ENCODE data around the gene MAP2K7.
"Not testable (repeated sequence)": the region's sequence is repeated elsewhere in the genome, so short reads cannot be mapped to it uniquely, and the experiment has no call there.

Gene MAP2K7

GRCh38 chr19:7907122-7907521 is 3.4 kb downstream of the MAP2K7 start:
- no peak for DNase-seq (ENCODE audit: low read depth in 2 of 3, low spot score in 2 of 3)

- DNase-seq (ENCODE audit: low read depth in 2 of 3, low spot score in 2 of 3) = no peak
These were observed 3.9 kb downstream of the MAP2K7 start for GRCh38 chr19:7907544-7907943.

DNA sequence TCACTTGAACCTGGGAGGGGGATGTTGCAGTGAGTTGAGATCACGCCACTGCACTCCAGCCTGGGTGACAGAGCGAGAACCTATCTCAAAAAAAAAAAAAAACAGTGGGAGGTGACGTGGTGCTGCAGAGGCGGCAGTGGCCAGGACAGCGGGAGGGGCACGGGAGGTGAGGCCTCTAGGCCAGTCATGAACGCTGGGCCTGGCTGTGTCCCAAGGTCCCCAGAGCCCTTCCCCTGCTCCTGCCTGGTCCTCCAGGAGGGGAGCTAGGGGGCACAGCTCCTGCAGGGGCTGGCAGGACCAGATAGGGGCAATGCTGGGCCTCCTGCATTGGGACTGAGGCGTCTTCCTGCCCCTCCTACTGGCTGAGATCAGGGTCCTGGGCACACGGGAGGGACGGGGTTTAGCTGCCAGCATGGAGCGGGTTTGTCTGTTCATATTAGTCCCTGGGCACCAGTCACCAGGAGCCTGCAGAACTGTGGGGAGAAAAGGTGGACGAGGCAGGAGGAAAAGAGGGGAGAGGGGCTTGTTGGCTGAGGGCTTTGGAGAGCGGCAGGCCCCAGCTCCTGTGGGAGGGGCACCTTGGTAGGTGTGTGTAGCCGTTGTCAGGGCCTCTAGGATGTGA is 4.5 kb downstream of the MAP2K7 start:
- no peak for DNase-seq (ENCODE audit: low read depth in 2 of 3, low spot score in 2 of 3)

GRCh38 chr19:7908742-7909461 is 5.2 kb downstream of the MAP2K7 start:
- no peak for DNase-seq (ENCODE audit: low read depth in 2 of 3, low spot score in 2 of 3)

DNA sequence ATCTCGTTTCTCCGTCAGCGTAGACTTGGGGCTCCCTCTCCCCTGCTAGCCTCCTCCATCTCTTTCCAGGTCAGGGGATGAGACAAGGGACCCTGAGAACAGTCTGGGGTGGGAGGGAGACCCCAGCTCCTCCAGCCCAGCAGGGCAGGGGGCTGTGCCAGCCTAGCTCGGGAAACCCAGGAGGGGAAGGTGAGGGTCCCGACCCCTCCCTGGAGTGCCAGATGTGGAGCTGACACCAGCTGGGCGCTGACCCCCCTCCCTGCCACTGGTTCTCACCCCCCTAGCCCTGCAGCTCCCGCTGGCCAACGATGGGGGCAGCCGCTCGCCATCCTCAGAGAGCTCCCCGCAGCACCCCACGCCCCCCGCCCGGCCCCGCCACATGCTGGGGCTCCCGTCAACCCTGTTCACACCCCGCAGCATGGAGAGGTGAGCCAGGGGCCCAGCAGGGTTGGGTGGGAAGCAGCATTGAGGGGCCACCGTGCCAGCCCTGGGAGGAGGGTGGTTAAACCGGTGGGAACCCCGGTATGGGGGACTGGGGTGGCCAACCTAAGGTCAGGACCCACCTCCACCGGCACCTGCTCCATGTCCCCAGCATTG is 5.9 kb downstream of the MAP2K7 start:
- no peak for DNase-seq (ENCODE audit: low read depth in 2 of 3, low spot score in 2 of 3)

GRCh38 chr19:7910321-7911161 is 6.9 kb downstream of the MAP2K7 start:
- no peak for DNase-seq (ENCODE audit: low read depth in 2 of 3, low spot score in 2 of 3)

- no peak for DNase-seq (ENCODE audit: low read depth in 2 of 3, low spot score in 2 of 3)
These were observed 7.9 kb downstream of the MAP2K7 start for GRCh38 chr19:7911508-7912143.

- no peak for DNase-seq (ENCODE audit: low read depth in 2 of 3, low spot score in 2 of 3)
These were observed 8.5 kb downstream of the MAP2K7 start for GRCh38 chr19:7912144-7912696.

- no peak for DNase-seq (ENCODE audit: low read depth in 2 of 3, low spot score in 2 of 3)
These were observed 9.3 kb downstream of the MAP2K7 start for GRCh38 chr19:7912697-7913564.

GRCh38 chr19:7913652-7914051 is 10.0 kb downstream of the MAP2K7 start:
- DNase-seq (ENCODE audit: low read depth in 2 of 3, low spot score in 2 of 3) = no peak

DNA sequence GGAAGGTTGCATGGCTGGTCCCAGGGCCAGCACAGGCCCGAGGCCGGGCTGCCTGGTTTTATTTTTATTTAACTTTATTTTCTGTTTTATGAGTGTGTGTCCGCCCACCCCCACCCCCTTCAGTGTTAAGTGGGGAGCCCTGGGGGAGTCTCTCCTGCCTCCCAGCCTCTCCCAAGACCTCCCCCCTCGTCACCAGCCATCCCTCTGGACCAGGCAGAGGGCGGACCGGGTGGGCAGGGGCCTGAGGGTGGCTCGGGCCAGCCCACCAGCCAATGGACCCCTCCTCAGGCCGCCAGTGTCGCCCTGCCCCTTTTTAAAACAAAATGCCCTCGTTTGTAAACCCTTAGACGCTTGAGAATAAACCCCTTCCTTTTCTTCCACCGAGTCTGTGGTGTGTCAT is 10.4 kb downstream of the MAP2K7 start:
- no peak for DNase-seq (ENCODE audit: low read depth in 2 of 3, low spot score in 2 of 3)

- DNase-seq (ENCODE audit: low read depth in 2 of 3, low spot score in 2 of 3) = no peak
These were observed 10.9 kb downstream of the MAP2K7 start, which contains the start of gene TGFBR3L for GRCh38 chr19:7914598-7915045. TSS of gene TGFBR3L (plus strand) at chr19:7914830.

DNA sequence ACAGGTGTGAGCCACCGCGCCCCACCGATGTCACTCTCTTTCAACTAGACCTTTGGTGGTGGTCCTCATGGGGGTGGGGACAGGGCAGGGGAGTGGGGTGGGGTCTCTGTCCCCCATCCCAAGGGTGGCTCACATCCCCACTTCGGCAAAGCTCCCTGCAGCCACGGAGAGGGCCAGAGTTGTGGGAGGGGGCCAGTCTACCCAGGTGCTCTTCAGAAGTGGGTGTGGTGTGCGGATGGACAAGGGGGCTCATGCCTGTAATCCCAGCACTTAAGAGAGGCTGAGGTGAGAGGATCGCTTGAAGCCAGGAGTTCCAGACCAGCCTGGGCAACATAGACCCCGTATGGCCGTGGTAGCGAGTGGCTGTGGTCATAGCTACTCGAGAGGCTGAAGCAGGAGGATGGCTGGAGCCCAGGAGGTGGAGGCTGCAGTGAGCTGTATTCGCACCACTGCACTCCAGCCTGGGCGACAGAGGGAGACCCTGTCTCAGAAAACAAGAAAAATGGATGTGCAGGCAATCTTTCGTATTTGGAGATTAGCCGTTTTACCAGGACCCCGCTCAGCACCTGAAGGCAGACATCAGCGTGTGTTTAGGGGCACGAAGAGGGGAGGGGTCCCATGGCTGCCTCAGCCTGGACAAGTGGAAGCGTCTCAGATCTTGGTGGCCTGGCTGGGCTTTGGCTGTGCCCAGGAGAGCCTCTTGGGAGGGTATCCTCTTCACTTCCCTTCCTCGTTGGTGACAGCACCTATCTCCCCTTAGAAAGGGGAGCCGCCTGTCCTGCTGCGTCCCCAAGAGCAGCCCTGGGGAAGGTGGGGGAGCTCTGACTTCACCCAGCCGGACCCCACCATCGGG is 11.8 kb downstream of the MAP2K7 start:
- no peak for DNase-seq (ENCODE audit: low read depth in 2 of 3, low spot score in 2 of 3)

DNA sequence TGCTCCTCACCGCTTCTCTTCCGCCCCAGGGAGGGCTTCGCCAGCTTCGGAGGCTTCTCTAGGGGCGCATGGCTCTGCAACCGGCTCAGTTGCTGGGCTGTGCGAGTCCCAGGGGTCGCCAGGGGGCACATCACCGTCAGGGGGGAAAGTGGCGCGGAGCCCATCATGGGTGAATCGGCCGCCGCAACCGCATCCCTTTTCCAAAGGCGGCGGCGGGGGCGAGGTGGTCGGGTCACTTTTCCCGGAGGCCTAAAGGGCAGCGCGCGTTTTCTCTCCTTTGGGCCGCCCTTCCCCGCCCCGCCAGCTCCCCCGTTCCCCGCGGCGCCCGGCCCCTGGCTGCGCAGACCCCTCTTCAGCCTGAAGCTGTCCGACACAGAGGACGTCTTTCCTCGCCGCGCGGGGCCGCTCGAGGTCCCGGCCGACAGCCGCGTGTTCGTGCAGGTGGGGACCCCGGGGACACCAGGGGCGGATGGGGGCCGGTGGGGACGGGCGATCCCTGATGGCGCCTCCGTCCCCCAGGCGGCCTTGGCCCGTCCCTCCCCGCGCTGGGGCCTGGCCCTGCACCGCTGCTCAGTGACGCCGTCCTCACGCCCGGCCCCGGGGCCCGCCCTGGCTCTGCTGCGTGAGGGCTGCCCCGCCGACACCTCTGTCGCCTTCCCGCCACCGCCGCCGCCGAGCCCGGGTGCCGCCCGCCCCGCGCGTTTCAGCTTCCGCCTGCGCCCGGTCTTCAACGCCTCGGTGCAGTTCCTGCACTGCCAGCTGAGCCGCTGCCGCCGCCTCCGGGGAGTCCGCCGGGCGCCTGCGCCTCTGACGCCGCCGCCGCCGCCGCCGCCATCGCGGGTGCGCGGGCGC is 12.7 kb downstream of the MAP2K7 start:
- peak in 1 of 3 experiments; percentile 50 for DNase-seq (ENCODE audit: low read depth in 2 of 3, low spot score in 2 of 3)

DNA sequence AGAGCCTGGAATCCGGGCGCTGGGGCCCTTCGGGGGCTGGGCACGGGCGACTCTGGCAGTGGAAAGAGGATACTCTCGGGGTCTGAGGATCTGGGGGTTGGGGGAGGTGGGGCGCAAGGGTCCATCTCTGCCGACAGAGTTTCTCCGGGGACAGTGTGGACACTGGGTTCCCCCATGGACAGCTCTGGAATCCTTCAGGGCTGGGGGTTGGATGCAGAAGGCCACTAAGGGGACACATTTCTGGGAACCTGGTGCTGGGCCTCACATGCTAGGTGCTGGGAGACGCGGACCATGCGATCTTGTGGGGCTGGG is 13.2 kb downstream of the MAP2K7 start:
- DNase-seq (ENCODE audit: low read depth in 2 of 3, low spot score in 2 of 3) = no peak

DNA sequence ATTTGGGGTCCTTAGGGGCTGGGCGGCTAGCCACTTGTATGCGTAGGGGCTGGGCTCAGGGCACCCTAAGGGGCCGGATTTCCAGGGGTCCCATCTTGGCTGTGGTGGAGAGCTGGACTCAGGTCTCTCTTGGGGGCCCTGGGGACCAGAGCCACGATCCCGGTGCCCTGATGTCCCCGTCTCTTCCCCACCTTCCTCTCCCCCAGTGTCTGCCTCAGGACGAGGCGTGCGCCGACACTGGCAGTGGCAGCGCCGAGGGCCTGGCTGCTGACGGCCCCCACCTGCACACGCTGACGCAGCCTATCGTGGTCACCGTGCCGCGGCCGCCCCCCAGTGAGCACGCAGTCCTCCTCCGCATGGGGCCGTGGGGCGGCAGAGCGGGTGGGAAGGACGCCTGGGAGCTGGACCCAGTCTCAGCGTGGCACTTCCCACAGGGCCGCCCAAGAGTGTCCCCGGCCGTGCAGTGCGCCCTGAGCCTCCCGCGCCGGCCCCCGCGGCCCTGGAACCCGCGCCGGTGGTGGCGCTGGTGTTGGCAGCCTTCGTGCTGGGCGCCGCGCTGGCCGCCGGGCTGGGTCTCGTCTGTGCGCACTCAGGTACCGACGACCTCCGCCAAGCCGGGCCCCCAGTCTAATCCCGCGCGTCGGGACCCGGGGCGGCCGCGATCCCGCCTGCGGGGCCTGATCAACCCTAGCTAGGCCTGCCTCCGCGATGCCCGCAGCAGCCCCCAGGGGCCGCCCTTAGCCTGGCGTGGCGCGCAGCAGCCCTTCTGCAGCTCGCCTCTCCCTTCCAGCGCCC is 13.8 kb downstream of the MAP2K7 start:
- DNase-seq (ENCODE audit: low read depth in 2 of 3, low spot score in 2 of 3) = no peak

DNA sequence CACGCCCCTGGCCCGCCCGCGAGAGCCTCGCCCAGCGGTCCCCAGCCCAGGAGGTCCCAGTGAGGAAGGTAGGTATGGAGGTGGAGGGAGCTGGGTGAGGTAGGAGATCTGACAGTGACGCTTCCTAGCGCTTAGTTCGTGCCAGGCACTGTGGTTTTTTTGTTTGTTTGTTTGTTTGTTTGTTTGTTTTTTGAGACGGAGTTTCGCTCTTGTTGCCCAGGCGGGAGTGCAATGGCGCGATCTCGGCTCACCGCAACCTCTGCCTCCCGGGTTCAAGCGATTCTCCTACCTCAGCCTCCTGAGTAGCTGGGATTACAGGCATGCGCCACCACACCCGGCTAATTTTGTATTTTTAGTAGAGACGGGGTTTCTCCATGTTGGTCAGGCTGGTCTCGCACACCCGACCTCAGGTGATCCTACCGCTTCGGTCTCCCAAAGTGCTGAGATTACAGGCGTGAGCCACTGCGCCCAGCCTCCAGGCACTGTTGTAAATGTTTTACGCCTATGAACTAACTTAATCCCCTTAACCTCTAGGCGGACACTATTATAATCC is 14.5 kb downstream of the MAP2K7 start:
- DNase-seq (ENCODE audit: low read depth in 2 of 3, low spot score in 2 of 3) = not testable (repeated sequence)
